Loucy (cell line): ENCODE data around the gene COA7.
"Not testable (repeated sequence)": the region's sequence is repeated elsewhere in the genome, so short reads cannot be mapped to it uniquely, and the experiment has no call there.

Experiments used
- H2AFZ ChIP-seq: fragments of 200-600 bp; sonication (generic); 2 replicates; pipeline ENCODE4 v1.6.0; 2016; ENCODE audit warnings: antibody characterized with exemption, mild to moderate bottlenecking, low read length, moderate library complexity
- H3F3A ChIP-seq: fragments of 200-600 bp; 2 replicates; pipeline ENCODE4 v1.6.0; 2016; ENCODE audit warnings: antibody characterized with exemption, low read depth, mild to moderate bottlenecking
- H3K27me3 ChIP-seq: fragments of 200-600 bp; sonication (generic); 2 replicates; pipeline ENCODE4 v1.6.1; 2014; ENCODE audit warnings: low read length, mild to moderate bottlenecking; ENCODE audit not compliant: insufficient read depth, poor library complexity, severe bottlenecking
- H3K36me3 ChIP-seq: fragments of 200-600 bp; sonication (generic); 2 replicates; pipeline ENCODE4 v1.6.1; 2016; ENCODE audit warnings: low read length; ENCODE audit not compliant: insufficient read depth
- H3K4me1 ChIP-seq: fragments of 200-600 bp; sonication (generic); 2 replicates; pipeline ENCODE4 v1.5.1; 2014; ENCODE audit warnings: low read length, mild to moderate bottlenecking; ENCODE audit not compliant: insufficient read depth, poor library complexity, severe bottlenecking
- H3K4me2 ChIP-seq: fragments of 200-600 bp; sonication (generic); 2 replicates; pipeline ENCODE4 v1.6.0; 2014; ENCODE audit warnings: antibody characterized with exemption, low read length, low read depth, mild to moderate bottlenecking; ENCODE audit not compliant: poor library complexity, severe bottlenecking
- H3K4me3 ChIP-seq: fragments of 200-600 bp; sonication (generic); 2 replicates; pipeline ENCODE4 v1.5.1; 2014; ENCODE audit warnings: low read length, mild to moderate bottlenecking, mixed read lengths; ENCODE audit not compliant: poor library complexity, severe bottlenecking
- H3K79me2 ChIP-seq: fragments of 200-600 bp; sonication (generic); 2 replicates; pipeline ENCODE4 v1.6.1; 2014; ENCODE audit warnings: low read length; ENCODE audit not compliant: insufficient read depth
- H3K9ac ChIP-seq: fragments of 200-600 bp; sonication (generic); 2 replicates; pipeline ENCODE4 v1.6.0; 2014; ENCODE audit warnings: mild to moderate bottlenecking, low read depth, low read length, moderate library complexity; ENCODE audit not compliant: poor library complexity, severe bottlenecking
- H3K9me2 ChIP-seq: fragments of 200-600 bp; sonication (generic); replicated peaks from 2 replicates; pipeline ENCODE4 v1.6.1; 2016; ENCODE audit warnings: low read depth, low read length, mixed read lengths
- H3K9me3 ChIP-seq: fragments of 200-600 bp; sonication (generic); 2 replicates; pipeline ENCODE4 v1.6.1; 2014; ENCODE audit warnings: mild to moderate bottlenecking, antibody characterized with exemption, low read length, low read depth; ENCODE audit not compliant: insufficient read depth
- H4K20me1 ChIP-seq: fragments of 200-600 bp; sonication (generic); 2 replicates; pipeline ENCODE4 v1.6.0; 2014; ENCODE audit warnings: antibody characterized with exemption, low read length, mild to moderate bottlenecking; ENCODE audit not compliant: insufficient read depth, poor library complexity, severe bottlenecking
- CTCF ChIP-seq: fragments of 200-600 bp; sonication (generic); conservative IDR thresholded peaks from 2 replicates; pipeline ENCODE4 v1.5.1; 2014; ENCODE audit warnings: mild to moderate bottlenecking, antibody characterized with exemption, low read length
- EZH2phosphoT487 ChIP-seq: fragments of 200-600 bp; IDR thresholded peaks from 2 replicates; pipeline ENCODE4 v1.6.1; 2018; ENCODE audit warnings: antibody characterized with exemption, mild to moderate bottlenecking, moderate library complexity, borderline replicate concordance

The COA7 gene

GRCh38 chr1:52723260-52723659, 25.1 kb upstream of the COA7 start:
- no peaks in the 10 kb centered on the region for H3K9me2 ChIP-seq
- no peaks in the 10 kb centered on the region for H3K36me3 ChIP-seq
- H3K4me2 ChIP-seq = no peak overlapping the region
- H3K9me3 ChIP-seq = no peaks in the 10 kb centered on the region
- H4K20me1 ChIP-seq = peaks cover 15% of the 10 kb centered on the region
- no peak overlapping the region for H3K9ac ChIP-seq
- no peak for TF ChIP-seq EZH2phosphoT487
- no peak for TF ChIP-seq CTCF
- peaks cover 18% of the 10 kb centered on the region for H3K79me2 ChIP-seq
- no peaks in the 10 kb centered on the region for H3K27me3 ChIP-seq
- H3K4me1 ChIP-seq = peaks cover 20% of the 10 kb centered on the region
- H2AFZ ChIP-seq = no peak overlapping the region
- no peak overlapping the region for H3K4me3 ChIP-seq
- H3F3A ChIP-seq = no peaks in the 10 kb centered on the region

GRCh38 chr1:52715296-52715695, 17.1 kb upstream of the COA7 start:
- H4K20me1 ChIP-seq, H3K9me3 ChIP-seq, H3K4me3 ChIP-seq, H3K4me1 ChIP-seq, H3K79me2 ChIP-seq, H2AFZ ChIP-seq, H3K9ac ChIP-seq, H3K36me3 ChIP-seq, H3K9me2 ChIP-seq, H3F3A ChIP-seq, H3K4me2 ChIP-seq, H3K27me3 ChIP-seq: not testable (repeated sequence)

GRCh38 chr1:52713590-52713989, 15.4 kb upstream of the COA7 start:
- Histone ChIP-seq H3K4me3 (no peak overlapping the region), H3K4me1 (peaks cover 7% of the 10 kb centered on the region), H4K20me1 (no peaks in the 10 kb centered on the region), H3K9ac (no peak overlapping the region), H3K9me3 (no peaks in the 10 kb centered on the region), H2AFZ (peak overlapping the region; percentile 15; the same call in 1 of the 2 replicates), H3K79me2 (no peaks in the 10 kb centered on the region), H3K4me2 (no peak overlapping the region), H3K36me3 (no peaks in the 10 kb centered on the region), H3K27me3 (no peaks in the 10 kb centered on the region), H3K9me2 (no peaks in the 10 kb centered on the region), H3F3A (no peaks in the 10 kb centered on the region)
- no peak for TF ChIP-seq CTCF
- TF ChIP-seq EZH2phosphoT487 = no peak

GRCh38 chr1:52709016-52709415, 10.9 kb upstream of the COA7 start:
- H3K9ac ChIP-seq = no peak overlapping the region
- H3F3A ChIP-seq = no peaks in the 10 kb centered on the region
- H3K4me3 ChIP-seq = no peak overlapping the region
- H3K9me3 ChIP-seq = no peaks in the 10 kb centered on the region
- H3K36me3 ChIP-seq = no peaks in the 10 kb centered on the region
- TF ChIP-seq CTCF (no peak), EZH2phosphoT487 (no peak)
- H2AFZ ChIP-seq = no peak overlapping the region
- H3K4me2 ChIP-seq = no peak overlapping the region
- H3K4me1 ChIP-seq = peaks cover 7% of the 10 kb centered on the region
- H4K20me1 ChIP-seq = no peaks in the 10 kb centered on the region
- no peaks in the 10 kb centered on the region for H3K9me2 ChIP-seq
- H3K79me2 ChIP-seq = no peaks in the 10 kb centered on the region
- no peaks in the 10 kb centered on the region for H3K27me3 ChIP-seq
